Stomach (tissue), 9 donors: ENCODE data around the gene TMEM200C. TPM values are rescaled to one million over a fixed set of nuclear protein-coding genes. Genes with fewer than 3 reads are reported as not detected.

ENCODE experiments used
- DNase-seq, 2 donors: peaks; one replicate each; pipeline versions ENCODE4 v3.0.0 to v3.0.0-alpha.2; 2013 to 2019
- H3K27ac ChIP-seq, 5 donors: fragments of 200-600 bp in 4 of 5; sonication (generic) in 4 of 5; one replicate each; pipeline ENCODE4 v1.5.1; 2013 to 2019; ENCODE audit warnings: mild to moderate bottlenecking in 1 of 5, moderate library complexity in 1 of 5
- H3K27me3 ChIP-seq, 3 donors: fragments of 200-600 bp; sonication (generic); one replicate each; pipeline ENCODE4 v1.5.1; 2017 to 2019; ENCODE audit warnings: mixed run types in 1 of 3
- H3K36me3 ChIP-seq, 4 donors: fragments of 200-600 bp; sonication (generic); 1 replicate in 3 of 4; 2 replicates in 1 of 4; pipeline ENCODE4 v1.5.1; 2016 to 2019
- H3K4me1 ChIP-seq, 4 donors: fragments of 200-600 bp; sonication (generic); one replicate each; pipeline ENCODE4 v1.5.1; 2016 to 2019
- H3K4me3 ChIP-seq, 4 donors: fragments of 200-600 bp; sonication (generic) in 3 of 4; one replicate each; pipeline ENCODE4 v1.5.1; 2016 to 2019; ENCODE audit warnings: mild to moderate bottlenecking in 1 of 4
- H3K9me3 ChIP-seq, 4 donors: fragments of 200-600 bp; sonication (generic); one replicate each; pipeline ENCODE4 v1.5.1; 2016 to 2019
- EP300 ChIP-seq: sonication (generic); formaldehyde crosslinking; IDR thresholded peaks from one replicate; pipeline ENCODE4 v1.6.1; 2017; ENCODE audit warnings: antibody characterized with exemption
- POLR2A ChIP-seq, 4 donors: fragments of 450-650 bp; IDR thresholded peaks; one replicate each; pipeline ENCODE4 v1.6.1; 2016; ENCODE audit warnings: antibody characterized with exemption in 4 of 4, control low read depth in 2 of 4, mild to moderate bottlenecking in 1 of 4, moderate library complexity in 1 of 4
- POLR2AphosphoS5 ChIP-seq, 3 donors: sonication (generic); formaldehyde crosslinking; IDR thresholded peaks; one replicate each; pipeline ENCODE4 v1.6.1; 2016; ENCODE audit warnings: antibody characterized with exemption in 3 of 3
- WGBS, 5 donors: extraction: QIAGEN DNeasy Blood & Tissue Kit in 3 of 5; methylation state at CpG; one replicate each; pipeline versions ENCODE4 v1.1.5 to v1.1.7; 2013 to 2018; 5-methylcytosine and 5-hydroxymethylcytosine counted together
- intact Hi-C: fragments of 100-400 bp; cut with DNase I; formaldehyde crosslinking; loops from one replicate; pipeline ENCODE4 v1.15.1; 2023; ENCODE audit warnings: low total_unique reads
- polyA plus RNA-seq, 3 donors: library from polyadenylated mRNA; stranded (reverse); fragments of 200-250 nt; gene quantifications; one replicate each; pipeline ENCODE4 v1.2.3, GENCODE V29; 2013
- total RNA-seq, 5 donors: library from RNA; depleted of rRNA; stranded (reverse); fragments of >200 nt; gene quantifications; one replicate each; pipeline versions ENCODE4 v1.1.0 to v1.2.3, GENCODE V29; 2014 to 2016
- TF ChIP-seq, protein P1 (sequence below), 7 experiments: fragments of 450-650 bp in 4 of 7; fragments of 200-600 bp in 3 of 7; sonication (generic) in 3 of 7; IDR thresholded peaks; one replicate each; pipeline ENCODE4 v1.5.1; 2016 to 2019; ENCODE audit warnings: antibody characterized with exemption in 7 of 7, control low read depth in 2 of 7, mild to moderate bottlenecking in 1 of 7
- donor health status: healthy with polysubstance abuse.
- donor health status: Bipolar disorder and iron deficiency.
- donor health status: healthy.

The TMEM200C gene
- total and polyA plus RNA-seq, 8 donors, result 0.03 to 0.37 (median 0.12) TPM; not detected in 5

DNA sequence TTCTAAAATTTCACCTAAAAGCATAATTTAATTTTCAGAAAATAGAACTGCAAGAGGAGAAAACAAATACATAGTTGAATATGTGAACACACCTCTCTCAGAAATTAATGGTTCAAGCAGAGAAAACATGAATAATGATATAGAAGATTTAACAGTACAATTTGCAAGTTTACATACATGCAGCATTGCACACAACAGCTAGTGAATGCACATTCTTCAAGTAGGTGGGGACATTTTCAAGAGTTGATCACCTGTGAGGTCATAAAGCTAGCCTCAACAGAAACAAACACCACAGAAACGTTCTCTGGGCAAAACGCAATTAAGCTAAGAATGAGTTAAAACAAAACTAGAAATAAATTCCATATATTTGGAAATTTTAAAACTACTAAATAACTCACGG is 38.1 kb downstream of the TMEM200C start:
- Histone ChIP-seq H3K27ac (no peak overlapping the region), H3K27me3 (peaks cover 0 to 14% (median 0%) of the 10 kb centered on the region in 3 donors), H3K9me3 (peaks cover 0 to 9% (median 6%) of the 10 kb centered on the region in 4 donors), H3K4me3 (no peak overlapping the region), H3K4me1 (no peaks in the 10 kb centered on the region), H3K36me3 (no peaks in the 10 kb centered on the region)
- intact Hi-C loops, result no loop called here
- 46 to 56% (median 50%) methylated on average over 3 of the region's 3 CpGs for WGBS, 5 donors
- TF ChIP-seq, protein P1, sequence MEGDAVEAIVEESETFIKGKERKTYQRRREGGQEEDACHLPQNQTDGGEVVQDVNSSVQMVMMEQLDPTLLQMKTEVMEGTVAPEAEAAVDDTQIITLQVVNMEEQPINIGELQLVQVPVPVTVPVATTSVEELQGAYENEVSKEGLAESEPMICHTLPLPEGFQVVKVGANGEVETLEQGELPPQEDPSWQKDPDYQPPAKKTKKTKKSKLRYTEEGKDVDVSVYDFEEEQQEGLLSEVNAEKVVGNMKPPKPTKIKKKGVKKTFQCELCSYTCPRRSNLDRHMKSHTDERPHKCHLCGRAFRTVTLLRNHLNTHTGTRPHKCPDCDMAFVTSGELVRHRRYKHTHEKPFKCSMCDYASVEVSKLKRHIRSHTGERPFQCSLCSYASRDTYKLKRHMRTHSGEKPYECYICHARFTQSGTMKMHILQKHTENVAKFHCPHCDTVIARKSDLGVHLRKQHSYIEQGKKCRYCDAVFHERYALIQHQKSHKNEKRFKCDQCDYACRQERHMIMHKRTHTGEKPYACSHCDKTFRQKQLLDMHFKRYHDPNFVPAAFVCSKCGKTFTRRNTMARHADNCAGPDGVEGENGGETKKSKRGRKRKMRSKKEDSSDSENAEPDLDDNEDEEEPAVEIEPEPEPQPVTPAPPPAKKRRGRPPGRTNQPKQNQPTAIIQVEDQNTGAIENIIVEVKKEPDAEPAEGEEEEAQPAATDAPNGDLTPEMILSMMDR (IDR thresholded peaks at IDR 0.05), result no peak
- TF ChIP-seq POLR2A (IDR thresholded peaks at IDR 0.05) (no peak), POLR2AphosphoS5 (IDR thresholded peaks at IDR 0.05) (no peak), EP300 (no peak)
- DNase-seq, result no peak

DNA sequence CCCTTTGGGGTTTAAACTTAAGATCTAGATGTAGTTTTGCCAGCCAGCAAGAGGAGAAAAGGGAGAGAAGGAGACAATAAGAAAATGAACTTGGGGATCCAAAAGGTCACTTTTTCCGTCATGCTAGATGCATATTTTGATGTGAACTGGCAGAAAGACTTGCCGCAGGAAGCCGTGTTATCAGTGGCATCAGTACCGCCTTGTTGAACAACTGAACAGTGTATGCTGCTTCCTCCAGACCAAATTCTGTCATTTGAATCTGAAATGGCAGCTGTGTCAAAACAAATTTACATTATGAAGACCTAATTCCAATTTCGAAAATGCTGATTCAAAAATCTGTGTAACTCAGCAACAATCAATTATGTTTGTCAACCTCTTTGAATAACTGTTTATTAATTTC is 42.1 kb downstream of the TMEM200C start:
- Histone ChIP-seq H3K9me3 (no peaks in the 10 kb centered on the region), H3K27me3 (peaks cover 0 to 10% (median 0%) of the 10 kb centered on the region in 3 donors), H3K27ac (no peak overlapping the region), H3K4me3 (no peak overlapping the region), H3K36me3 (no peaks in the 10 kb centered on the region), H3K4me1 (no peaks in the 10 kb centered on the region)
- WGBS, 5 donors, result 68 to 73% (median 70%) methylated on average over 5 of the region's 5 CpGs
- intact Hi-C loops, result no loop called here
- no peak for DNase-seq
- no peak for TF ChIP-seq POLR2A (IDR thresholded peaks at IDR 0.05)
- TF ChIP-seq, protein P1 (IDR thresholded peaks at IDR 0.05), result no peak
- no peak for TF ChIP-seq POLR2AphosphoS5 (IDR thresholded peaks at IDR 0.05)
- no peak for TF ChIP-seq EP300

DNA sequence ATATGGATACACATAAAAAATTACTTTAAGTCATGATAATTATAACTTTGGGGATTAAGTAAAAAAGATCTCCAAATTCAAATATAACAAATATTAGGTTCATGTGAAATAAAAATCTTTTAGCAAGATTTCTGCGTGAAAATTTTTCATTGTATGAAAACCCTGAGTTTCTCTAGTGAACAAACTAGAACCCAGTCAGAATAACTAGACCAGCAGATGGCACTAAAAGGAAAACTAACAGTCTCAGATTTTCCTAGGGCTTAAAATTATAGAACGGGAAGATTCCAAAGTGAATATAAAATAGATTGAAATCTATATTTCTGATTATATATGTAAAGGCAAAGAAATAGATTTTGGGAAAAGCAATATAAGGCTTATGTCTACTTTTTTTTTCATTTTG is 43.3 kb downstream of the TMEM200C start:
- intact Hi-C loops, result no loop called here
- TF ChIP-seq EP300 (no peak), POLR2AphosphoS5 (IDR thresholded peaks at IDR 0.05) (no peak), POLR2A (IDR thresholded peaks at IDR 0.05) (no peak)
- TF ChIP-seq, protein P1 (IDR thresholded peaks at IDR 0.05), result no peak
- 30 to 55% (median 42%) methylated on average over 2 of the region's 2 CpGs for WGBS, 5 donors
- Histone ChIP-seq H3K9me3 (no peaks in the 10 kb centered on the region), H3K36me3 (no peaks in the 10 kb centered on the region), H3K4me3 (no peak overlapping the region), H3K27ac (no peak overlapping the region), H3K27me3 (peaks cover 0 to 10% (median 0%) of the 10 kb centered on the region in 3 donors), H3K4me1 (no peaks in the 10 kb centered on the region)
- DNase-seq, result no peak

DNA sequence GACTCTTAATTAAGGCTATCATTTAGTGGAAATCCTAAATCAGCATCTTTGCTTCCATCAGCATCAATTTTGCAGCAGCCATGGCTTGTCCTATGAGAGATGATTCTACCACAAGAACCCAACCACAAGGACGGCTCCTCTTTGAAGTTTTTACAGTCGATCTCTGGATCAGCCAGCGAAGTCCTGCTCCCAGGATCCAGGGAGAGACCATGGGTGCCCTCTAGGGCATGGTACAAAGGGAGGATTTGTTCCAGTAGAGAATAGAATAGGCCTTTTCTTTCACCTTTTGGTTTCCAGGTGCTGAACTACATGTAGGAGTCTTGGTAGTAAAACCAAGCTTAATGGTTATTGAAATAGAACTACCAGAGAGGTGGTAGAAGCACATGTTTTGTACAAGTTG is 52.7 kb downstream of the TMEM200C start:
- Histone ChIP-seq H3K9me3 (no peaks in the 10 kb centered on the region), H3K27me3 (peaks cover 0 to 6% (median 0%) of the 10 kb centered on the region in 3 donors), H3K4me3 (no peak overlapping the region), H3K27ac (no peak overlapping the region), H3K4me1 (no peaks in the 10 kb centered on the region), H3K36me3 (no peaks in the 10 kb centered on the region)
- TF ChIP-seq, protein P1 (IDR thresholded peaks at IDR 0.05), result no peak
- TF ChIP-seq POLR2AphosphoS5 (IDR thresholded peaks at IDR 0.05), result no peak
- no peak for TF ChIP-seq POLR2A (IDR thresholded peaks at IDR 0.05)
- WGBS, 5 donors, result 50 to 67% (median 64%) methylated on average over 3 of the region's 3 CpGs
- no peak for DNase-seq
- intact Hi-C loops, result no loop called here
